Measurements from ENCODE around the gene SPON1.

SPON1 gene

DNA sequence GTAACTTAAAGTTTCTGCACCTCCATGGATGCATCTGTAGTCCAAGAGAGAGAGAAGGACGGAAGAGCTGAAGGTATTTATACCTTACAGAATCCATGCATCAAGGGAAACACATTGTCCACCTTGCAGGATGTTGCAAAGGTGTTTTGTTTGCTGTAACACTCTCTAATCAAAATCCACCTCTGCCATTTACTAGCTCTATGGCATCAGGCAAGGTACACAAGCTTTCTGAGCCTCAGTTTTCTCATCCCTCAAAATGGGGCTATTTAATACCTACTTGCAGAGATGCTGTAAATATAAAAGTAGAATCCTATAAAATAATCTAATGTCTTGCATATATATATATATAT, 21.6 kb upstream of the SPON1 start:
- Histone ChIP-seq H3K36me3 (ENCODE audit: insufficient read depth, low read length) (no peaks in the 10 kb centered on the region), H3K9me3 (ENCODE audit: low read depth, low read length) (no peaks in the 10 kb centered on the region), H3K9ac (ENCODE audit: insufficient read length) (no peak overlapping the region), H3K27ac (no peak overlapping the region), H3K4me3 (no peak overlapping the region)
- DNase-seq (ENCODE audit: low read depth, low spot score) = no peak
- TF ChIP-seq EZH2 (IDR thresholded peaks at IDR 0.05) = no peak
- TF ChIP-seq POLR2AphosphoS5 (IDR thresholded peaks at IDR 0.05; ENCODE audit: borderline replicate concordance, low read depth, low read length) = no peak
- TF ChIP-seq FOXP2 (optimal IDR thresholded peaks at IDR 0.05; ENCODE audit: control extremely low read depth, extremely low read length, insufficient read depth) = no peak

DNA sequence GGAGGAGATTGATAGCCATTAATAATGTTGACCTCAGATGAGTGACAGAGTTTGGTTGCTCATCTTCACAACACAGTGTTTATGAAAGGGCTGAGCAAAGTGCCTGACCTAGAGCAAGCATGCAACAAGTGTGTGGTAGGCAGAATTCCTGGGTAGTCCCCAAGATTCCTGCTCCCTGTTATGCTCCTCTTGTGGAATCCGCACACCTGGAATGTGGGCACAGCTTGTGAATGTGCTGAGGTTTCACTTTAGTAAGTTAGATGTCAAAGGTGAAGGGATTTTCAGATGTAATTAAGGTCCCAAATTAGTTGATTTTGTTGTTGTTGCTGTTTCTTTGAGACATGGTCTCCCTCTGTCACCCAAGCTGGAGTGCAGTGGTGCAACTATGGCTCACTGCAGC, 20.7 kb upstream of the SPON1 start:
- no peaks in the 10 kb centered on the region for H3K36me3 ChIP-seq (ENCODE audit: insufficient read depth, low read length)
- H3K9ac ChIP-seq (ENCODE audit: insufficient read length) = no peak overlapping the region
- no peak for DNase-seq (ENCODE audit: low read depth, low spot score)
- H3K4me3 ChIP-seq = no peak overlapping the region
- H3K9me3 ChIP-seq (ENCODE audit: low read depth, low read length) = no peaks in the 10 kb centered on the region
- no peak for TF ChIP-seq FOXP2 (optimal IDR thresholded peaks at IDR 0.05; ENCODE audit: control extremely low read depth, extremely low read length, insufficient read depth)
- no peak for TF ChIP-seq EZH2 (IDR thresholded peaks at IDR 0.05)
- no peak for TF ChIP-seq POLR2AphosphoS5 (IDR thresholded peaks at IDR 0.05; ENCODE audit: borderline replicate concordance, low read depth, low read length)
- H3K27ac ChIP-seq = no peak overlapping the region

DNA sequence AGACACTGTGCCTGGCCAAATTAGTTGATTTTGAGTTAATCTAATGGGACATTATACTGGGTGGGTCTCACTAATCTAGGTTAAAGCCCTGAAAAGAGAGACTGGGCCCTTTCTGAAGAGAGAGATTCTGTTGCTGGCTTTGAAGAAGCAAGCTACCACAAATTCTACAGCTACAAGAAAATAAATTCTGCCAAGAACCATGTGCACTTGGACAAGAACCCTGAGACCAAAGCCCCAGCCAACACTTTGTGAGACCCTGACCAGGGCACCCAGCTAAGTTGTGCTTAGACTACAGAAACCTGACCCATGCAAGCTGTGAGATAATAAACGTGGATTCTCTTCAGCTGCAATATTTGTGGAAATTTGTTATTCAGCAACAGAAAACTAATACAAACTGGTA, 20.1 kb upstream of the SPON1 start:
- TF ChIP-seq FOXP2 (optimal IDR thresholded peaks at IDR 0.05; ENCODE audit: control extremely low read depth, extremely low read length, insufficient read depth) (no peak), POLR2AphosphoS5 (IDR thresholded peaks at IDR 0.05; ENCODE audit: borderline replicate concordance, low read depth, low read length) (no peak), EZH2 (IDR thresholded peaks at IDR 0.05) (no peak)
- DNase-seq (ENCODE audit: low read depth, low spot score) = no peak

GRCh38 chr11:13942971-13943381, 19.5 kb upstream of the SPON1 start:
- H3K9ac ChIP-seq (ENCODE audit: insufficient read length) = no peak overlapping the region
- TF ChIP-seq EZH2 (IDR thresholded peaks at IDR 0.05) (no peak), FOXP2 (optimal IDR thresholded peaks at IDR 0.05; ENCODE audit: control extremely low read depth, extremely low read length, insufficient read depth) (no peak), POLR2AphosphoS5 (IDR thresholded peaks at IDR 0.05; ENCODE audit: borderline replicate concordance, low read depth, low read length) (no peak)
- H3K27ac ChIP-seq = no peak overlapping the region
- no peaks in the 10 kb centered on the region for H3K9me3 ChIP-seq (ENCODE audit: low read depth, low read length)
- H3K36me3 ChIP-seq (ENCODE audit: insufficient read depth, low read length) = no peaks in the 10 kb centered on the region
- DNase-seq (ENCODE audit: low read depth, low spot score) = no peak
- H3K4me3 ChIP-seq = no peak overlapping the region

More for the DNA sequence above, 20.1 kb upstream of the SPON1 start:
- no peaks in the 10 kb centered on the region for H3K36me3 ChIP-seq (ENCODE audit: insufficient read depth, low read length)
- no peak overlapping the region for H3K4me3 ChIP-seq
- H3K9me3 ChIP-seq (ENCODE audit: low read depth, low read length) = no peaks in the 10 kb centered on the region
- H3K9ac ChIP-seq (ENCODE audit: insufficient read length) = no peak overlapping the region
- H3K27ac ChIP-seq = no peak overlapping the region

DNA sequence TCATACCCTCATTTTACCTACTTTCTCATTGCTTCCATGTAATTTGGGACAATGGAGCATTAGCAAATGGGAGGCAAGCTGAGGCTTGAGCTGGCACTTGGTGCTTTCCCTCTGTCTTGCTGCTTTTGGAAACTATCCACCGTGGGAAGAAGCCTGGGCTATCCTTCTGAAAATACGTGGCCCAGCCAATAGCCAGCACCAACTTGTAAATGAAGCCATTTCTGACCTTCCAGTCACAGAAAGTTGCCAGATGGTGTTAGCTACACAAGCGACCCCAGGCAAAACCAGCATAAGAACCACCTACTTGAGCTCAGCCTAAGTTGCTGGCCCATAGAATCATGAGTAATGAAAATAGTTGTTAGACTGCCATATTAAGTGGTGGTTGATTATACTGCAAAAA, 18.5 kb upstream of the SPON1 start:
- DNase-seq (ENCODE audit: low read depth, low spot score) = no peak
- Histone ChIP-seq H3K27ac (no peak overlapping the region), H3K9ac (ENCODE audit: insufficient read length) (no peak overlapping the region), H3K9me3 (ENCODE audit: low read depth, low read length) (no peaks in the 10 kb centered on the region), H3K36me3 (ENCODE audit: insufficient read depth, low read length) (no peaks in the 10 kb centered on the region), H3K4me3 (no peak overlapping the region)
- TF ChIP-seq POLR2AphosphoS5 (IDR thresholded peaks at IDR 0.05; ENCODE audit: borderline replicate concordance, low read depth, low read length) (no peak), EZH2 (IDR thresholded peaks at IDR 0.05) (no peak), FOXP2 (optimal IDR thresholded peaks at IDR 0.05; ENCODE audit: control extremely low read depth, extremely low read length, insufficient read depth) (no peak)

- H3K27ac ChIP-seq = no peak overlapping the region
- H3K9ac ChIP-seq (ENCODE audit: insufficient read length) = no peak overlapping the region
- no peaks in the 10 kb centered on the region for H3K36me3 ChIP-seq (ENCODE audit: insufficient read depth, low read length)
- H3K4me3 ChIP-seq = no peak overlapping the region
- TF ChIP-seq EZH2 (IDR thresholded peaks at IDR 0.05) = no peak
- no peak for TF ChIP-seq FOXP2 (optimal IDR thresholded peaks at IDR 0.05; ENCODE audit: control extremely low read depth, extremely low read length, insufficient read depth)
- no peak for TF ChIP-seq POLR2AphosphoS5 (IDR thresholded peaks at IDR 0.05; ENCODE audit: borderline replicate concordance, low read depth, low read length)
- no peaks in the 10 kb centered on the region for H3K9me3 ChIP-seq (ENCODE audit: low read depth, low read length)
- DNase-seq (ENCODE audit: low read depth, low spot score) = no peak
Observed at GRCh38 chr11:13944911-13945425, 17.6 kb upstream of the SPON1 start.

DNA sequence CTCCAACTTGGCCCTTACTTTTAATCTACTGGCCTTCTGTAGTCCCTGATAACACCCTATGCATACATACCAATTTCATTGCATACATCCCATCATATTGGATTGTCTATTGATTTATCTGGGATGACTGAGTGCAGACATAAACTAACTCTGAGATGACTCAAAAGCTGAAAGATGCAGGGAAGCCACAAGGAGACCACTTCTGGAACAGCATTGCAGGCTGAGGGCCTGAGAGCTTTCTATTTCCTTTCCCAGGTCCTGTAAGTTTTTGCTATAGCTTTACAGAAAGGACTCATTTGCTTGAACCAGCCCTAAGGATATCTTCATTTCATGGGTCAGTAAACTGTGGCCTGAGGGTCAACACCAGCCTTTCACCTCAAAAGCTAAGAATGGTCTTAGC, 15.1 kb upstream of the SPON1 start:
- Histone ChIP-seq H3K4me3 (no peak overlapping the region), H3K9me3 (ENCODE audit: low read depth, low read length) (no peaks in the 10 kb centered on the region), H3K9ac (ENCODE audit: insufficient read length) (no peak overlapping the region), H3K36me3 (ENCODE audit: insufficient read depth, low read length) (no peaks in the 10 kb centered on the region), H3K27ac (no peak overlapping the region)
- DNase-seq (ENCODE audit: low read depth, low spot score) = no peak
- TF ChIP-seq POLR2AphosphoS5 (IDR thresholded peaks at IDR 0.05; ENCODE audit: borderline replicate concordance, low read depth, low read length) (no peak), EZH2 (IDR thresholded peaks at IDR 0.05) (no peak), FOXP2 (optimal IDR thresholded peaks at IDR 0.05; ENCODE audit: control extremely low read depth, extremely low read length, insufficient read depth) (no peak)

GRCh38 chr11:13949876-13950275, 12.6 kb upstream of the SPON1 start:
- Histone ChIP-seq H3K4me3 (no peak overlapping the region), H3K27ac (no peak overlapping the region), H3K36me3 (ENCODE audit: insufficient read depth, low read length) (no peaks in the 10 kb centered on the region), H3K9me3 (ENCODE audit: low read depth, low read length) (no peaks in the 10 kb centered on the region), H3K9ac (ENCODE audit: insufficient read length) (no peak overlapping the region)
- TF ChIP-seq POLR2AphosphoS5 (IDR thresholded peaks at IDR 0.05; ENCODE audit: borderline replicate concordance, low read depth, low read length) (no peak), EZH2 (IDR thresholded peaks at IDR 0.05) (no peak), FOXP2 (optimal IDR thresholded peaks at IDR 0.05; ENCODE audit: control extremely low read depth, extremely low read length, insufficient read depth) (no peak)
- no peak for DNase-seq (ENCODE audit: low read depth, low spot score)

DNA sequence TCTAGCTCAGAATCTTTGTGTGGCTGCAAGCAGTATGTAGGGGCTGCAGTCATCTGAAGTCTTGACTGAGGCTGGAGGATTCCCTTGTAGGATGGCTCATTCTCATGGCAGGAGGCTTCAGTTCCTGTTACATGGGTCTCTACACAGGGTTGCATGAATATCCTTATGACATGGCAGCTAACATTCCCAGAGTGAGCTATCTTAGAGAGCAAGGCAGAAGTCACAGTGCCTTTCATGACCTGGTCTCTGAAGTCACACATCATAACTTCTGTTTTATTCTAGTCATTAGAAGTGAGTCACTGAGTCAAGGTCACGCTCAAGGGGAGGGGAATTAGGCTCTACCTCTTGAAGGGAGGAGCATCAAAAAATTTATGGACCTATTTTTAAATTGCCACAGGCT, 10.3 kb upstream of the SPON1 start:
- DNase-seq (ENCODE audit: low read depth, low spot score) = no peak
- no peak overlapping the region for H3K27ac ChIP-seq
- TF ChIP-seq FOXP2 (optimal IDR thresholded peaks at IDR 0.05; ENCODE audit: control extremely low read depth, extremely low read length, insufficient read depth) (no peak), POLR2AphosphoS5 (IDR thresholded peaks at IDR 0.05; ENCODE audit: borderline replicate concordance, low read depth, low read length) (no peak), EZH2 (IDR thresholded peaks at IDR 0.05) (no peak)

More for the DNA sequence above, 10.3 kb upstream of the SPON1 start:
- Histone ChIP-seq H3K9me3 (ENCODE audit: low read depth, low read length) (no peaks in the 10 kb centered on the region), H3K9ac (ENCODE audit: insufficient read length) (no peak overlapping the region), H3K36me3 (ENCODE audit: insufficient read depth, low read length) (no peaks in the 10 kb centered on the region), H3K4me3 (no peak overlapping the region)

All from SK-N-MC (cell line).